ENCODE measurements around the gene PGC. TPM values are rescaled to one million over a fixed set of nuclear protein-coding genes. Genes with fewer than 3 reads are reported as not detected.

PGC gene
- total RNA-seq, 1 experiment from 2014 or later, result not detected

- Histone ChIP-seq H4K5ac (ENCODE audit: insufficient read length, low read depth, low read length) (no peak overlapping the region), H3K4me2 (ENCODE audit: insufficient read depth, insufficient read length, low read length) (peak overlapping the region; percentile 55)
Observed at GRCh38 chr6:41733707-41734665, 13.2 kb downstream of the PGC start.

More at GRCh38 chr6:41733707-41734665, 13.2 kb downstream of the PGC start:
- H3K79me2 ChIP-seq (ENCODE audit: insufficient read depth, low read length), result no peaks in the 10 kb centered on the region
- H4K8ac ChIP-seq (replicated peaks; ENCODE audit: insufficient read length, low read depth, low read length), result no peak overlapping the region
- no CpG with 5 or more reads among the region's 73 CpGs for WGBS (ENCODE audit: extremely low coverage, insufficient read length, low lambda C conversion rate)
- Mint-ChIP-seq H3K36me3 (ENCODE audit: insufficient read depth in 1 of 3, low read depth in 3 of 3) (no peaks in the 10 kb centered on the region), H3K9me3 (no peaks in the 10 kb centered on the region; a peak in 1 of 5 replicates), H3K27ac (no peak overlapping the region), H3K27me3 (ENCODE audit: low read depth) (peaks cover 29% of the 10 kb centered on the region), H3K4me3 (peak overlapping the region; percentile 72 to 93), H3K4me1 (peaks cover 45 to 47% of the 10 kb centered on the region in 2 experiments)
- H4K91ac ChIP-seq (ENCODE audit: insufficient read length, low read depth, low read length), result no peak overlapping the region
- no peak overlapping the region for H3K27ac ChIP-seq (ENCODE audit: insufficient read length, low read depth, low read length)
- H3K9me3 ChIP-seq (ENCODE audit: control insufficient read depth, low read depth, low read length), result no peaks in the 10 kb centered on the region
- H2BK5ac ChIP-seq (ENCODE audit: insufficient read length, low read length), result no peak overlapping the region
- no peak overlapping the region for H2BK20ac ChIP-seq (ENCODE audit: low read depth, low read length, poor library complexity, severe bottlenecking)
- H3K79me1 ChIP-seq (ENCODE audit: insufficient read depth, low read depth, low read length, poor library complexity, severe bottlenecking), result no peaks in the 10 kb centered on the region
- H3K9ac ChIP-seq (ENCODE audit: extremely low read depth, insufficient read length, low read length), result no peak overlapping the region
- H3T11ph ChIP-seq (ENCODE audit: low read length), result no peak overlapping the region
- no peak for TF ChIP-seq CTCF (conservative IDR thresholded peaks at IDR 0.05)
- H3K23me2 ChIP-seq (ENCODE audit: insufficient read length, low read depth, low read length, poor library complexity, severe bottlenecking), result peaks cover 12% of the 10 kb centered on the region
- no peak overlapping the region for H2AK5ac ChIP-seq (ENCODE audit: insufficient read length, low read length)
- no peak overlapping the region for H3K18ac ChIP-seq (ENCODE audit: insufficient read length, low read depth, low read length)
- H3K4ac ChIP-seq (ENCODE audit: low read depth, low read length), result no peak overlapping the region
- DNase-seq, result peak; percentile 88
- no peak overlapping the region for H2BK12ac ChIP-seq (ENCODE audit: insufficient read length, low read depth, low read length)
- no peaks in the 10 kb centered on the region for H3K27me3 ChIP-seq (ENCODE audit: insufficient read depth, low read length)
- H2AFZ ChIP-seq (ENCODE audit: low read length), result no peak overlapping the region
- no peak overlapping the region for H2BK120ac ChIP-seq (ENCODE audit: low read depth, low read length, poor library complexity, severe bottlenecking)
- no peak overlapping the region for H3K23ac ChIP-seq (ENCODE audit: insufficient read length, low read depth, low read length)
- no peaks in the 10 kb centered on the region for H4K20me1 ChIP-seq (ENCODE audit: control insufficient read depth, insufficient read depth, insufficient read length)
- H3K4me1 ChIP-seq (ENCODE audit: insufficient read depth, low read length), result peaks cover 11% of the 10 kb centered on the region; the same call in 1 of the 2 replicates
- no peak overlapping the region for H3K56ac ChIP-seq (ENCODE audit: insufficient read length, low read depth, low read length)
- H2BK15ac ChIP-seq (ENCODE audit: low read depth, low read length), result no peak overlapping the region
- no peak overlapping the region for H3K14ac ChIP-seq (ENCODE audit: insufficient read depth, low read length)

Data from H9 (cell line).